ENCODE measurements around the gene ODF4. TPM values are rescaled to one million over a fixed set of nuclear protein-coding genes. Genes with fewer than 3 reads are reported as not detected.

The ODF4 gene
- total RNA-seq, 1 donor from 2014 or later, result not detected

DNA sequence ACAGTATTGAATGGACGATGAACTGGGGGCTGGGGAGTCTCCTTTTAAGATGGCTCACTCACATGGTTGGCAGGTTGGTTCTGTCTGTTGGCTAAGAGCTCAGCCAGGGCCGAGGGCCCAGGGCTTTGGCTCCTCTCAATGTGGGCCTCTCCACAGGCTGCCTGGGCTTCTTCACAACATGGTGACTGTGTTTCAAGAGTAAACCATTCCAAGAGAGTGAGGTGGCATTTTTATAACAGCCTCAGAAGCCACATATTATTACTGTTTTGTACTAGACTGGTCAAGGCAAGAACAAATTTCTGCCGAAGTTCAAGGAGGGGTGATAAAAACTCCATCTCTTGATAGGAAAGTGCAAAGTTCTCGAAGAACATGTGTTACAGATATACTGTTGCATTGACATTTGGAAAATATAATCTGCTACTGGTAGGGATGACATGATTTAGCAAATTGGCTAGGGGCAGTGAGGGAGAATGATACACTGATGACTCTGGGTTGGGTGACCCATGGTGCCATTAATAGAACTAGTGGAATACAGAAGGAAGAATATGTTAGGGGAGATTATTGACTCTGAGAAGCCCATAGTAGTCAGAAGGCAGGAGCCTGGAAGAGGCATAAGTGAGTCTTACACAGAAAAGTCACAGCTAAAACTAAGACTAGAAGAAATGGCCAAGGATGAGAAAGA lies 23.2 kb downstream of the ODF4 start:
- Histone ChIP-seq H3K9ac (no peak overlapping the region), H3K79me2 (ENCODE audit: low read depth) (no peaks in the 10 kb centered on the region), H3K4me3 (no peak overlapping the region), H3K36me3 (no peaks in the 10 kb centered on the region), H3K27ac (no peak overlapping the region), H4K20me1 (ENCODE audit: low read depth) (no peaks in the 10 kb centered on the region), H3K27me3 (no peaks in the 10 kb centered on the region), H3F3A (ENCODE audit: low read depth) (no peaks in the 10 kb centered on the region), H3K9me3 (ENCODE audit: low read depth) (no peaks in the 10 kb centered on the region), H3K4me2 (no peak overlapping the region), H2AFZ (replicated peaks) (no peak overlapping the region), H3K4me1 (no peaks in the 10 kb centered on the region)
- Mint-ChIP-seq H3K27ac (no peak overlapping the region), H3K36me3 (peaks cover 7% of the 10 kb centered on the region), H3K4me3 (no peak overlapping the region), H3K27me3 (ENCODE audit: insufficient read depth, low read depth) (peaks cover 8% of the 10 kb centered on the region), H3K9me3 (no peaks in the 10 kb centered on the region), H3K4me1 (peaks cover 5% of the 10 kb centered on the region)
- TF ChIP-seq CTCF (IDR thresholded peaks at IDR 0.05) (no peak), EZH2 (IDR thresholded peaks at IDR 0.05) (no peak), EZH2phosphoT487 (IDR thresholded peaks at IDR 0.05) (no peak)
- DNase-seq (ENCODE audit: low spot score), result no peak

- no peaks in the 10 kb centered on the region for H3K9me3 ChIP-seq (ENCODE audit: low read depth)
- H3K9me3 Mint-ChIP-seq, result no peaks in the 10 kb centered on the region
- no peaks in the 10 kb centered on the region for H3K4me1 Mint-ChIP-seq
- no peaks in the 10 kb centered on the region for H3K36me3 ChIP-seq
- no peaks in the 10 kb centered on the region for H3K79me2 ChIP-seq (ENCODE audit: low read depth)
- H3K27ac Mint-ChIP-seq, result no peak overlapping the region
- no peaks in the 10 kb centered on the region for H3K27me3 ChIP-seq
- H3K4me3 ChIP-seq, result no peak overlapping the region
- TF ChIP-seq EZH2 (IDR thresholded peaks at IDR 0.05), result no peak
- no peak for TF ChIP-seq CTCF (IDR thresholded peaks at IDR 0.05)
- no peak for TF ChIP-seq EZH2phosphoT487 (IDR thresholded peaks at IDR 0.05)
- H3K4me1 ChIP-seq, result no peaks in the 10 kb centered on the region
- peaks cover 24% of the 10 kb centered on the region for H3K36me3 Mint-ChIP-seq
- no peaks in the 10 kb centered on the region for H3F3A ChIP-seq (ENCODE audit: low read depth)
- peaks cover 9% of the 10 kb centered on the region for H3K27me3 Mint-ChIP-seq (ENCODE audit: insufficient read depth, low read depth)
- no peaks in the 10 kb centered on the region for H4K20me1 ChIP-seq (ENCODE audit: low read depth)
- DNase-seq (ENCODE audit: low spot score), result no peak
- H3K4me2 ChIP-seq, result no peak overlapping the region
- no peak overlapping the region for H3K9ac ChIP-seq
- no peak overlapping the region for H3K27ac ChIP-seq
- no peak overlapping the region for H3K4me3 Mint-ChIP-seq
- H2AFZ ChIP-seq (replicated peaks), result no peak overlapping the region
These were observed 25.5 kb downstream of the ODF4 start for GRCh38 chr17:8365143-8365542.

- Histone ChIP-seq H3K9me3 (ENCODE audit: low read depth) (no peaks in the 10 kb centered on the region), H3K4me3 (no peak overlapping the region), H3K27me3 (no peaks in the 10 kb centered on the region), H3K9ac (no peak overlapping the region), H3K36me3 (no peaks in the 10 kb centered on the region), H3K4me1 (no peaks in the 10 kb centered on the region), H3K4me2 (no peak overlapping the region), H3K79me2 (ENCODE audit: low read depth) (no peaks in the 10 kb centered on the region), H2AFZ (replicated peaks) (no peak overlapping the region), H3F3A (ENCODE audit: low read depth) (no peaks in the 10 kb centered on the region), H4K20me1 (ENCODE audit: low read depth) (no peaks in the 10 kb centered on the region), H3K27ac (no peak overlapping the region)
- H3K27me3 Mint-ChIP-seq (ENCODE audit: insufficient read depth, low read depth), result peaks cover 9% of the 10 kb centered on the region
- H3K4me1 Mint-ChIP-seq, result no peaks in the 10 kb centered on the region
- TF ChIP-seq EZH2 (IDR thresholded peaks at IDR 0.05) (no peak), CTCF (IDR thresholded peaks at IDR 0.05) (no peak), EZH2phosphoT487 (IDR thresholded peaks at IDR 0.05) (no peak)
- H3K4me3 Mint-ChIP-seq, result no peak overlapping the region
- H3K27ac Mint-ChIP-seq, result no peak overlapping the region
- peaks cover 28% of the 10 kb centered on the region for H3K36me3 Mint-ChIP-seq
- no peaks in the 10 kb centered on the region for H3K9me3 Mint-ChIP-seq
- DNase-seq (ENCODE audit: low spot score), result no peak
These were observed 26.6 kb downstream of the ODF4 start for GRCh38 chr17:8366231-8366630.

Measured in neural progenitor cell (in vitro differentiated cells).